Left lung (tissue), 14 donors: ENCODE measurements around the gene APOBEC4. TPM values are rescaled to one million over a fixed set of nuclear protein-coding genes. Genes with fewer than 3 reads are reported as not detected.

ENCODE experiments used
- ATAC-seq: fragments of 200-7000 bp; cut with Tn5 transposase; one replicate; pipeline ENCODE4 v1.9.1; 2020; ENCODE audit warnings: moderate library complexity
- DNase-seq, 4 donors: peaks; one replicate each; pipeline ENCODE4 v3.0.0-alpha.2; 2013 to 2020
- H3K27ac ChIP-seq, 2 donors: fragments of 200-600 bp; sonication (generic) in 1 of 2; one replicate each; pipeline versions ENCODE4 v1.5.0 to v1.8.0; 2020 to 2021
- H3K27me3 ChIP-seq, 2 donors: fragments of 200-600 bp; sonication (generic) in 1 of 2; one replicate each; pipeline versions ENCODE4 v1.5.0 to v1.8.0; 2020 to 2021
- H3K36me3 ChIP-seq, 2 donors: fragments of 200-600 bp; sonication (generic) in 1 of 2; one replicate each; pipeline versions ENCODE4 v1.5.0 to v1.8.0; 2020 to 2021
- H3K4me1 ChIP-seq, 2 donors: fragments of 200-600 bp; one replicate each; pipeline ENCODE4 v1.8.0; 2021
- H3K4me3 ChIP-seq, 2 donors: fragments of 200-600 bp; sonication (generic) in 1 of 2; one replicate each; pipeline versions ENCODE4 v1.5.0 to v1.8.0; 2020 to 2021; ENCODE audit warnings: mild to moderate bottlenecking in 1 of 2
- H3K9me3 ChIP-seq, 2 donors: fragments of 200-600 bp; sonication (generic) in 1 of 2; one replicate each; pipeline versions ENCODE4 v1.5.0 to v1.8.0; 2020 to 2021
- intact Hi-C, 2 donors: fragments of 100-400 bp; cut with DNase I; formaldehyde crosslinking; loops; one replicate each; pipeline versions ENCODE4 v1.11.2 to v1.14.2; 2022
- long read RNA-seq, 12 donors: library from polyadenylated mRNA in 2 of 12; unstranded in 2 of 12; transcript quantifications; one replicate each; pipeline ENCODE4 v2.0.0 and lab custom pipeline, GENCODE V29; 2019 to 2026
- polyA plus RNA-seq, 6 donors: library from polyadenylated mRNA; unstranded; fragments of 120-200 nt; gene quantifications; one replicate each; pipeline ENCODE4 v1.2.1, GENCODE V29; 2013; ENCODE audit not compliant: insufficient read length in 6 of 6
- total RNA-seq, 2 donors: library from RNA; stranded (reverse); fragmentation: NEBNext Ultra II Directional; extraction: Animal tissue kit (Norgen Biotek cat#: 25700); gene quantifications; one replicate each; pipeline ENCODE4 v1.2.1, GENCODE V29; 2021
- TF ChIP-seq, protein P1 (sequence below), 2 donors: fragments of 200-600 bp; sonication (generic) in 1 of 2; IDR thresholded peaks; one replicate each; pipeline versions ENCODE4 v1.5.0 to v1.8.0; 2021; ENCODE audit warnings: antibody characterized with exemption in 2 of 2
- donor health status: DM: no; HTN: yes; CAD: no.
- donor health status: DM: no; HTN: no; CAD: no.

APOBEC4 gene, protein sequence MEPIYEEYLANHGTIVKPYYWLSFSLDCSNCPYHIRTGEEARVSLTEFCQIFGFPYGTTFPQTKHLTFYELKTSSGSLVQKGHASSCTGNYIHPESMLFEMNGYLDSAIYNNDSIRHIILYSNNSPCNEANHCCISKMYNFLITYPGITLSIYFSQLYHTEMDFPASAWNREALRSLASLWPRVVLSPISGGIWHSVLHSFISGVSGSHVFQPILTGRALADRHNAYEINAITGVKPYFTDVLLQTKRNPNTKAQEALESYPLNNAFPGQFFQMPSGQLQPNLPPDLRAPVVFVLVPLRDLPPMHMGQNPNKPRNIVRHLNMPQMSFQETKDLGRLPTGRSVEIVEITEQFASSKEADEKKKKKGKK
- total RNA-seq (under 1 TPM; 0.26 to 0.89 TPM), polyA plus RNA-seq (1 to 10 TPM in 4 of 6 donors, under 1 TPM in 2; 0.49 to 2.2 (median 1.1) TPM)
- long read RNA-seq, donor 1, partial matches to known transcripts, result 0 of 1 reads
- long read RNA-seq, donor 1, other reads (novel, unspliced or antisense), result 0 of 1 reads
- long read RNA-seq, donor 2, result 0 reads
- long read RNA-seq, donor 3, result 0 reads
- long read RNA-seq, donor 4, result 0 reads
- long read RNA-seq, donor 5, partial matches to known transcripts, result 0 of 3 reads
- long read RNA-seq, donor 5, other reads (novel, unspliced or antisense), result 0 of 3 reads
- long read RNA-seq, donor 6, result 0 reads
- long read RNA-seq, donor 7, partial matches to known transcripts, result 0 of 1 reads
- long read RNA-seq, donor 7, other reads (novel, unspliced or antisense), result 0 of 1 reads
- long read RNA-seq, donor 8, partial matches to known transcripts, result 0 of 1 reads
- long read RNA-seq, donor 8, other reads (novel, unspliced or antisense), result 0 of 1 reads
- long read RNA-seq, donor 9, result 0 reads
- long read RNA-seq, donor 10, result 0 reads
- long read RNA-seq, donor 11, result 0 reads
- long read RNA-seq, donor 12, partial matches to known transcripts, result 0 of 2 reads
- long read RNA-seq, donor 12, other reads (novel, unspliced or antisense), result 0 of 2 reads

DNA sequence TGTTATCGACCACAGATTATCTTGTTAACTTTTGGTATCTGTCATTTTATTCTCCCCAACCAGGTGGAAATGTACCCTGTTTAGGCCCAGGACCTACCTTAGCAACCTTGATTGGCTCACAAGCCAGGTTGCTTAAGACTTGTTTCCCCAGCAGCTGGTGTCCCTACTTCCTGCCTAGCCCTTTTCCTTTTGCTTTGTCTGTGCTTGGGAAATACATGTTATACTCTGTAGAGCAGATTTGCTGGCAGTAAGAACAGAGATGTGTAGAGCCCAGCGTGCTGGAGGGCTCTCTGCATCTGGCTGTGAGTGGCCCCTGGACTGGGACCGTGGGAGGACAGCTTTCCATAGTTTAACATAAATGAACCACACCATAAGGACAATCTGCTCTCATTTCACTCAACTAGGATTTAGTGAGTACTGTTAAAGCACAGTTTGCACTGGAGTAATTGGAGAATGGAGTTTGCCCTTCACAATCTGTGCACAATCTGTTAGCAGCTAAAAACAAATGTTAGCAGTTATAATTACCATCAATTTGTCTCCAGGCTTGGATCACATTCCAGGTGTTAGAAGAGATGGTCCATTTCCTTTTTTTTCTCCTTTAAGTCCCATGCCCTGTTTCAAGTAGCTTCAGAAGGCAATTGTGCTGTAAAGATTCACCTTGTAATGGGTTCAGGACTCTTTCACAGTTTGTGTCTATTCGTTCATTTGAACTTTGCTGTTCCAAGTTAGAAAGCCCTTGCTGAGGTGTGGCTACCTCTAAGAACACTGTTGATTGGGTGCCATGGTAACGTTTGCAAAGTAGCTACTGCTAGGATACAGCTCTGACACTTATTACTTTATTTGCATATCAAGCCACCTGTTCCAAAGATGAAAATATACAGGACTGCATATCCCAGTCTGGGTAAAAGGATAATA lies at the start of gene APOBEC4:
TSS of gene APOBEC4 (minus strand) at position 770 of the 915 bp plus-strand sequence. CDS start 4,535 bp downstream, outside the sequence.
- H3K27me3 ChIP-seq, result no peaks in the 10 kb centered on the region
- TF ChIP-seq, protein P1, sequence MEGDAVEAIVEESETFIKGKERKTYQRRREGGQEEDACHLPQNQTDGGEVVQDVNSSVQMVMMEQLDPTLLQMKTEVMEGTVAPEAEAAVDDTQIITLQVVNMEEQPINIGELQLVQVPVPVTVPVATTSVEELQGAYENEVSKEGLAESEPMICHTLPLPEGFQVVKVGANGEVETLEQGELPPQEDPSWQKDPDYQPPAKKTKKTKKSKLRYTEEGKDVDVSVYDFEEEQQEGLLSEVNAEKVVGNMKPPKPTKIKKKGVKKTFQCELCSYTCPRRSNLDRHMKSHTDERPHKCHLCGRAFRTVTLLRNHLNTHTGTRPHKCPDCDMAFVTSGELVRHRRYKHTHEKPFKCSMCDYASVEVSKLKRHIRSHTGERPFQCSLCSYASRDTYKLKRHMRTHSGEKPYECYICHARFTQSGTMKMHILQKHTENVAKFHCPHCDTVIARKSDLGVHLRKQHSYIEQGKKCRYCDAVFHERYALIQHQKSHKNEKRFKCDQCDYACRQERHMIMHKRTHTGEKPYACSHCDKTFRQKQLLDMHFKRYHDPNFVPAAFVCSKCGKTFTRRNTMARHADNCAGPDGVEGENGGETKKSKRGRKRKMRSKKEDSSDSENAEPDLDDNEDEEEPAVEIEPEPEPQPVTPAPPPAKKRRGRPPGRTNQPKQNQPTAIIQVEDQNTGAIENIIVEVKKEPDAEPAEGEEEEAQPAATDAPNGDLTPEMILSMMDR (IDR thresholded peaks at IDR 0.05), result no peak
- H3K4me3 ChIP-seq, result no peak within 1 kb of the TSS
- H3K27ac ChIP-seq, result peak within 1 kb of the TSS in 1 of 2 donors; percentile 64
- H3K4me1 ChIP-seq, result peaks cover 4 to 31% of the 10 kb centered on the region in 2 donors
- DNase-seq (no peak), ATAC-seq (peak; percentile 93)
- intact Hi-C loops, result loop anchor here in 1 of 2 donors (5.0 kb wide), 1 partner anchor 264 kb away; no protein-coding TSS in a partner anchor
- H3K36me3 ChIP-seq, result no peaks in the 10 kb centered on the region
- no peaks in the 10 kb centered on the region for H3K9me3 ChIP-seq

DNA sequence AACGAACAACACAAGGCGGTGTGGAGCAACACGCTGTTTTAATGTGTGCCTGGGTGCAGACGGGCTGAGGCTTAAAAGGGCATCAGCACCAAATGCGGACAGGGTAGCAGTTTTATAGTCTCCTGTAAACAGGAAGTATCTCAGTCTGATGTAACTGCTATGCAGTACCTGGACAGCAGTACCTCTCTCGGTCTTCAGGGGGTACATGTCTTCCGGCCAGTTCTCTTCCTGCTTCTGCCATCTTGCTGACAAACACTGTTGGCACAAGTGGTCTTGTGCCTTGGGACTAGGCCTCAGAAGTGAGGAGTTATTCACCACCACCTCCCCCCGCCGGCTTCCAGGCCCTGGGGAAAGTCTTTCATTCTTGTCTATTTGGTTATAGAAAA lies 49.7 kb upstream of the APOBEC4 start:
- DNase-seq (no peak), ATAC-seq (no peak)
- H3K27me3 ChIP-seq, result no peaks in the 10 kb centered on the region
- H3K27ac ChIP-seq, result no peak overlapping the region
- no peaks in the 10 kb centered on the region for H3K9me3 ChIP-seq
- no peaks in the 10 kb centered on the region for H3K36me3 ChIP-seq
- TF ChIP-seq, protein P1 (IDR thresholded peaks at IDR 0.05), result no peak
- peaks cover 0 to 6% of the 10 kb centered on the region in 2 donors for H3K4me1 ChIP-seq
- intact Hi-C loops, result no loop called here
- no peak overlapping the region for H3K4me3 ChIP-seq

DNA sequence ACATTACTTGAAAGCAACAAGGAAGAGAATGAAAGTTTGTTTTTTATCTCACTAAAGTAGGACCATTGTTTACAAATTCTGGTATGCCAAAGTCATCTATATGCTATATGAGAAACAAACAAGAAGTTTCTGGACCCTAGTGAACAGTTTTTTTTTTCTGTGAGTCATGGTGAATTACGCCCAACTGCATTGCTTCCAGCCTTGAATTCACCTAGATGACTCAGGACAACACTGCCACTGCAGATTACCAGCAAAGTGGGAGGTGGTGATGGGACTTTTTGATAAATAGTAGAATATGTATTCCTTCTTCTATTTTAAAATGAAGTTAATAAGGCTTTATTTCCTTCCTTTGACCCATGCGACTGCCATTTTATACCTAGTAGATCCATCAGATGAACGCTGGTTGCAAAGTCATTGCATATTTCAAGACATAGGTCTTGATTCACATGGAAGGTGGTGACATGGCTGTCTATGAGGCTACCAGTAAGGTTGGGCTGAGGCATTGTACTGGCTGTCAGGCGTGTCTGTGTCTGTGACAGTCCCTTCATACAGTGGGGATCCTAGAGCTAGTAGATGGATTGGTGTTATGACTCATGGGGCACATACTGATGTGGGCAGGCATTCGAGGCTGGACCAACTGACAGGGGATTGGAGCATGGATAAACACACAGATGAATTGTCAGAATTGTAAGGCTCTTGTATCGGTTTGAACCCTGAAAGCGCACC lies 49.1 kb upstream of the APOBEC4 start:
- TF ChIP-seq, protein P1 (IDR thresholded peaks at IDR 0.05), result no peak
- DNase-seq, result no peak
- no peak overlapping the region for H3K4me3 ChIP-seq
- no peak for ATAC-seq
- no peaks in the 10 kb centered on the region for H3K36me3 ChIP-seq
- no peaks in the 10 kb centered on the region for H3K9me3 ChIP-seq
- peaks cover 0 to 6% of the 10 kb centered on the region in 2 donors for H3K4me1 ChIP-seq
- intact Hi-C loops, result no loop called here
- no peaks in the 10 kb centered on the region for H3K27me3 ChIP-seq
- H3K27ac ChIP-seq, result no peak overlapping the region

DNA sequence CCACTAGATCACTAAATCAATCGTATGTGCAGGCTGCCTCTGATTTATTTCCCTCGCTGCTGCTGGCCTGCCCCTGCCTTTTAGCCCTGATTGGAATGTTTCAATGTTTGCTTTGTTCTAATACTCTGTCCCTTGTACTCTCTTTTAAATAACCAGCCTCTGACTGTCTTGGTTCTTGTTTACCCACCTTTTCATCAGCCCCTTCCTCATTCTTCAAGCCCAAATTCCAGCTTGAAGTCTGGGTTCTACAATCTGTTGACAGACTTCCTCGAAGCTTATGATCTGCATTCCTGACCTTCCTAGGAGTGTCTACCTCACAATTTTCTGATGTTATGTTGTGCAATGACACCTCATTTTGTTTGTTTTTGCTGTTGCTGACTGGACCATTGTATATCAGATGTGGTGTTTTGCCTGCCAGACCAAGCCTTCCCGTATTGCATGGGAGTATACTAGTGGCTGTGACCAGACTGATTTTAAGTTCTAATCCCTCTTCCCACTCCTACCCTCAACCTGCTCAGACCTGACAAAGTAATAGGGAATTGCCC lies 46.6 kb upstream of the APOBEC4 start:
- TF ChIP-seq, protein P1 (IDR thresholded peaks at IDR 0.05), result no peak
- H3K4me1 ChIP-seq, result peaks cover 0 to 6% of the 10 kb centered on the region in 2 donors
- H3K36me3 ChIP-seq, result no peaks in the 10 kb centered on the region
- DNase-seq, result no peak
- peak overlapping the region; percentile 11 to 34 for H3K27ac ChIP-seq
- H3K9me3 ChIP-seq, result no peaks in the 10 kb centered on the region
- no peaks in the 10 kb centered on the region for H3K27me3 ChIP-seq
- no peak overlapping the region for H3K4me3 ChIP-seq
- intact Hi-C loops, result no loop called here
- peak; percentile 88 for ATAC-seq
